AG09309 (cell line): ENCODE results near the gene DHDH.

Source experiments
- DNase-seq: peaks from one replicate; pipeline ENCODE4 v3.0.0-alpha.2; 2010; ENCODE audit warnings: low read depth
- H3K4me3 ChIP-seq: 2 replicates; pipeline ENCODE4 v1.5.1; 2011; ENCODE audit warnings: mild to moderate bottlenecking, low read depth, low read length, moderate library complexity; ENCODE audit not compliant: control insufficient read depth
- TF ChIP-seq, protein P1 (sequence below): IDR thresholded peaks from 2 replicates; pipeline ENCODE4 v1.5.1; 2011; ENCODE audit warnings: mild to moderate bottlenecking, low read depth, low read length, inconsistent platforms; ENCODE audit not compliant: insufficient read depth, control insufficient read depth; ENCODE audit errors: missing control alignments

Gene DHDH

DNA sequence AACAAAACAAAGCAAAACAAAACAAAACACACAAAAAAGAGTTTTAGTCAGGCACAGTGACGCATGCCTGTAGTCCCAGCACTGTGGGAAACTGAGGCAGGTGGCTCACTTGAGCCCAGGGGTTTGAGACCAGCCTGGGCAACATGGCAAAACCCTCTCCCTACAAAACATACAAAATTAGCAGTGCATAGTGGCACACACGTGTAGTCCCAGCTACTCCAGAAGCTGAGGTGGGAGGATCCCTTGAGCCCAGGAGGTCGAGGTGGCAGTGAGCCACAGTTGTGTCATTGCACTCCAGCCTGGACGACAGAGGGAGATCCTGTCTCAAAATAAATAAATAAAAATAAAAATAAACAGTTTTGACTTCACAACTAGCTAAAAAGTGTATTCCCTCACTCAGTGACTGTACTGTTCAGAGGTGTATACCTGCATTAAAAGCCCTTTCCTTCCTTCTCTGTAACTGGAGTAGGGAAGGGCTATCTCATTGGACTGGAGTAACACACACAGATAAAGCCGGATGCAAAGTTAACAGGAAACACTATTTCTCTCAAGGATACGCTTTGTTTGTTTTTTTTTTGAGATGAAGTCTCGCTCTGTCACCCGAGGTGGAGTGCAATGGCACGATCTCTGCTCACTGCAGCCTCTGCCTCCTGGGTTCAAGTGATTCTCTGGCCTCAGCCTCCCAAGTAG lies 17.5 kb downstream of the DHDH start:
- no peak for DNase-seq
- TF ChIP-seq, protein P1, sequence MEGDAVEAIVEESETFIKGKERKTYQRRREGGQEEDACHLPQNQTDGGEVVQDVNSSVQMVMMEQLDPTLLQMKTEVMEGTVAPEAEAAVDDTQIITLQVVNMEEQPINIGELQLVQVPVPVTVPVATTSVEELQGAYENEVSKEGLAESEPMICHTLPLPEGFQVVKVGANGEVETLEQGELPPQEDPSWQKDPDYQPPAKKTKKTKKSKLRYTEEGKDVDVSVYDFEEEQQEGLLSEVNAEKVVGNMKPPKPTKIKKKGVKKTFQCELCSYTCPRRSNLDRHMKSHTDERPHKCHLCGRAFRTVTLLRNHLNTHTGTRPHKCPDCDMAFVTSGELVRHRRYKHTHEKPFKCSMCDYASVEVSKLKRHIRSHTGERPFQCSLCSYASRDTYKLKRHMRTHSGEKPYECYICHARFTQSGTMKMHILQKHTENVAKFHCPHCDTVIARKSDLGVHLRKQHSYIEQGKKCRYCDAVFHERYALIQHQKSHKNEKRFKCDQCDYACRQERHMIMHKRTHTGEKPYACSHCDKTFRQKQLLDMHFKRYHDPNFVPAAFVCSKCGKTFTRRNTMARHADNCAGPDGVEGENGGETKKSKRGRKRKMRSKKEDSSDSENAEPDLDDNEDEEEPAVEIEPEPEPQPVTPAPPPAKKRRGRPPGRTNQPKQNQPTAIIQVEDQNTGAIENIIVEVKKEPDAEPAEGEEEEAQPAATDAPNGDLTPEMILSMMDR, result no peak
- no peak overlapping the region for H3K4me3 ChIP-seq

DNA sequence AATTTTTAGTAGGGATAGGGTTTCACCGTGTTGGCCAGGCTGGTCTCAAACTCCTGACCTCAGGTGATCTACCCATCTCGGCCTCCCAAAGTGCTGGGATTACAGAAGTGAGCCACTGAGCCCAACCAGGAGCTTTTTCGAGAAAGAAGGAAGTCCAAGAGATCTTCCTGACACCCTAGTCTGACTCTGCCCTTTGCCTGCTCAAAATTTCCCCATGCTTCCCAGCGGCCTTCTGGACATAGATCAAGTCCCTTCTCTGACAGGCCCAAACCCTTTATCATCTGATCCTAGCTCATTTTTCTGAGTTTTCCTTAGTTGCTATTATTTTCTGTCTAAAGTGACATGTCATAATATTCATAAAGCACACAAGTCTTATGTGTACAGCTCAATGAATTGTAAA lies 19.6 kb downstream of the DHDH start:
- TF ChIP-seq, protein P1, result no peak
- no peak for DNase-seq

DNA sequence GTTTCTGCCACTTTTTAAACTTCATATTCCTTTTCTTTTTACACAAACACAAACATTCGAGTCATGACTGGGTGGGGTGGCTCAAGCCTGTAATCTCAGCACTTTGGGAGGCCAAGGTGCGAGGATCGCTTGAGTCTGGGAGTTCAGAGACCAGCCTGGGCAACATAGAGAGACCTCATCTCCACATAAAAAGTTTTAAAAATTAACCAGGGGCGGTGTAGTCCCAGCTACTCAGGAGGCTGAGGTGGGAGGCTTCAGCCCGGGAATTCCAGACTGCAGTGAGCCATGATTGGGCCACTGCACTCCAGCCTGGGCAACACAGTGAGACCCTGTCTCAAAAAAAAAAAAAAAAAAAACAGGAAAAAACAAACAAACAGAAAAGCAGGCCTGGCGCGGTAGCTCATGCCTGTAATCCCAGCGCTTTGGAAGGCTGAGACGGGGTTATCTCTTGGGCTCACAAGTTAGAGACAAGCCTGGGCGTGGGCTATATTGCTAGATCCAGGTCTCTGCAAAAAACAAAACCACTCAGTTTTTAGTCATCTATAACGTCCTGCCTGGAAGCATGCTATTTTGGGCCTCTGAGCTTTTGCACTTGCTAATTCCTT lies 20.6 kb downstream of the DHDH start:
- DNase-seq, result no peak
- TF ChIP-seq, protein P1, result no peak
- peak overlapping the region; percentile 36 for H3K4me3 ChIP-seq

More for the DNA sequence above, 19.6 kb downstream of the DHDH start:
- H3K4me3 ChIP-seq, result no peak overlapping the region

DNA sequence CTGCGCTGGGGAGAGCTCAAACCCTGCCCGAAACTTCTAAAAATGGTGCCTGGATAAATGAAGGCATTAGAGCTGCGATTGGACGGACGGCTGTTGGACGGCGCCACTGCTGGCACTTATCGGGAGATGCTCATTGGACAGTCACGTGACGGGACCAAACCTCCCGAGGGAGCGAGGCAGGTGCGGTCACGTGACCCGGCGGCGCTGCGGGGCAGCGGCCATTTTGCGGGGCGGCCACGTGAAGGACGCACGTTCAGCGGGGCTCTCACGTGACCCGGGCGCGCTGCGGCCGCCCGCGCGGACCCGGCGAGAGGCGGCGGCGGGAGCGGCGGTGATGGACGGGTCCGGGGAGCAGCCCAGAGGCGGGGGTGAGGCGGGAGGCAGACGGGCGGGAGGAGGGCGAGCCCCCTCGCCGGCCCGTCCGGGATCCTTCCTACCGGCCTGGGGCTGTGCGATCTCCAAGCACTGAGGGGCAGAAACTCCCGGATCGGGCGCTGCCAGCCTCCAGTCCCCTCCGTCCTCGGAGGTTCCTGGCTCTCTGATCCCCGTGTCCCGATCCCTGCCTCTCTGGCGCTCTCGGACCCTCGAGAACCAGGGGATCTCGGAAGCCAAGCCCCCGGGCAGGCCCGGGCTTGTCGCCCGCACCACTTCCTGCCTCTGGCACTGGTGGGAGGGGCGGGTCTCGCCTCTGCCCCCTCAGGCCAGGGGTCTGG lies 21.3 kb downstream of the DHDH start, which contains the start of gene BAX:
Gene BAX (plus strand): TSS at position 281 of the 713 bp plus-strand sequence. CDS start 54 bp downstream, at position 335.
- H3K4me3 ChIP-seq, result peak within 1 kb of the TSS; percentile 83
- TF ChIP-seq, protein P1, result no peak
- DNase-seq, result peak; percentile 63

DNA sequence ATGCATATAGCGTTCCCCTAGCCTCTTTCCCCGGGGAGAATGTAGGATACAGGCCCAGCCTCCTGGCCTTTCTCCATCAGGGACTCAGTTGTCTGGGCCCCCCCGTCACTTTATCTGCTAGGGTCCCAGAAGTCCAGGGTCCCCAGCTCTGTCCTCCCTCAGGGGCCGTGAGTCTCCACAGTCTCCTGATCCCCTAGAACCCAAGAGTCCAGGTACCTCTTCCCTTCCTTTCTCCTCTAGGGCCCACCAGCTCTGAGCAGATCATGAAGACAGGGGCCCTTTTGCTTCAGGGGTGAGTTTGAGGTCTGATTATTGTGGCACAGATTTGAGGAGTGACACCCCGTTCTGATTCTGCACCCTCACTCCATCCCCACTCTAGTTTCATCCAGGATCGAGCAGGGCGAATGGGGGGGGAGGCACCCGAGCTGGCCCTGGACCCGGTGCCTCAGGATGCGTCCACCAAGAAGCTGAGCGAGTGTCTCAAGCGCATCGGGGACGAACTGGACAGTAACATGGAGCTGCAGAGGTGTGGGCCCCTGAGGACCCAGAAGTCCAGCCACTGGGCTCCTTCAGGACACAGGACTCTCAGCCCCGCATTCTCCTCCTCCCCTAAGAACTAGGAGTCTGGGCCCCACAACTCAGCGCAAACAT lies 21.9 kb downstream of the DHDH start:
- peak overlapping the region; percentile 83 for H3K4me3 ChIP-seq
- DNase-seq, result no peak
- TF ChIP-seq, protein P1, result no peak

DNA sequence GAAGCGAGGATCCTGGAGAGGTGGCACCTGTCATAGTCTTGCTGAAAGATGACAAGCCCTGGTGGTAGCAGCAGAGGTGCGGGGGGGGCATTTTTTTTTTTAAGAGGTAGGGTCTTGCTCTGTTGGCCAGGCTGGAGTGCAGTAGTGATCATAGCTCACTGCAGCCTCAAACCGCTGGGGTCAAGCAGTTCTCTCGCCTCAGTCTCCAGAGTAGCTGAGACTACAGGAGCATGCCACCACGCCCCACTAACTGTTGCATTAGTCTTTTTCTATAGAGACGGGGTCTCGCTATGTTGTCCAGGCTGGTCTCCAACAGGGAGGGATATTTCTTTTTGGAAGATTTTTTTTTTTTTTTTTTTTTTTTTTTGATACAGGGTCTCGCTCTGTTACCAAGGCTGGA lies 24.5 kb downstream of the DHDH start:
- TF ChIP-seq, protein P1, result no peak
- DNase-seq, result no peak
- no peak overlapping the region for H3K4me3 ChIP-seq
